Measurements from ENCODE around the gene ALPK3. TPM values are rescaled to one million over a fixed set of nuclear protein-coding genes. Genes with fewer than 3 reads are reported as not detected.

Gene ALPK3
- total and polyA plus RNA-seq, 2 donors (not counting 3 experiments of a cell fraction or from before 2014, with no cell fraction given): 18.4 to 36.2 TPM

DNA sequence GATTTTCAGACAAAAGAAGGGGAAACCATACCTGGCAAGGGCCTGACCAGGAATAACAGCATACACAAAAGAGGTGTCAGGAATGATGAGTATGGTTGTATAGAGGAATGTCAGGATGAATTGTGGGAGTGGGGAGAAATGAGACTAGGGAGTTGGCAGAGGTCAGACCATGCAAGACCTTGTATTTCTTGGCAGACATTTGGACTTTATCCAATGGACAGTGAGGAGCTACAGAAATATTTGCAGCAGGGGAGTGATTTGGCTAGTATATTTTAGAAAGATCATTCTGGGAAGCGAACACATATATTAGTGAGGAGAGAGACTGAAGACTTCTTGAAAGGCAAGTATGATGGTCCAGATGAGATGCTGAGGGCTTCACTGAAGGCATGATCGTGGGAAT is 25.4 kb upstream of the ALPK3 start:
- BruUV-seq (replicated peaks): no TSS peak
- ChIA-PET POLR2A (no interaction called here), CTCF (interaction anchor here (0.6 to 1.1 kb wide), 2 partner anchors 18 to 26 kb away, joined by 3 to 4 read pairs; no protein-coding TSS in a partner anchor)
- Histone ChIP-seq H3K27ac (ENCODE audit: insufficient read depth, low read depth, low read length) (no peak overlapping the region), H4K20me1 (replicated peaks; ENCODE audit: control insufficient read depth, extremely low read depth, insufficient read depth, low read length) (no peaks in the 10 kb centered on the region), H3K9ac (replicated peaks; ENCODE audit: extremely low read depth, insufficient read depth, low read length) (no peak overlapping the region), H3K79me2 (ENCODE audit: control insufficient read depth, insufficient read depth, low read length) (peaks cover 31% of the 10 kb centered on the region), H2AFZ (ENCODE audit: low read depth, low read length) (no peak overlapping the region), H3K4me1 (ENCODE audit: control insufficient read depth, extremely low read depth, insufficient read depth, low read length) (no peaks in the 10 kb centered on the region), H3K36me3 (ENCODE audit: control insufficient read depth in 2 of 2, extremely low read depth in 1 of 2, insufficient read depth in 2 of 2, low read length in 2 of 2) (peaks cover 2 to 5% of the 10 kb centered on the region in 2 experiments), H3K27me3 (ENCODE audit: control insufficient read depth in 2 of 2, insufficient read depth in 2 of 2, low read length in 2 of 2) (no peaks in the 10 kb centered on the region), H3K4me3 (replicated peaks in 1 of 3; ENCODE audit: insufficient read depth in 1 of 3, low read depth in 1 of 3, low read length in 3 of 3) (no peak overlapping the region), H3K9me1 (replicated peaks; ENCODE audit: control insufficient read depth, extremely low read depth, insufficient read depth, low read length) (no peaks in the 10 kb centered on the region), H3K4me2 (ENCODE audit: insufficient read depth, low read length) (no peak overlapping the region), H3K9me3 (replicated peaks; ENCODE audit: control insufficient read depth, insufficient read depth, low read length) (no peaks in the 10 kb centered on the region)
- TF ChIP-seq, protein P1, sequence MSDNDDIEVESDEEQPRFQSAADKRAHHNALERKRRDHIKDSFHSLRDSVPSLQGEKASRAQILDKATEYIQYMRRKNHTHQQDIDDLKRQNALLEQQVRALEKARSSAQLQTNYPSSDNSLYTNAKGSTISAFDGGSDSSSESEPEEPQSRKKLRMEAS (IDR thresholded peaks at IDR 0.05; ENCODE audit: insufficient read depth, insufficient read length): no peak
- TF ChIP-seq MYC (IDR thresholded peaks at IDR 0.05; ENCODE audit: low read depth, low read length): no peak
- TF ChIP-seq FOS (IDR thresholded peaks at IDR 0.05; ENCODE audit: borderline replicate concordance, insufficient read depth, low read length): no peak
- no peak for TF ChIP-seq POLR2A (IDR thresholded peaks at IDR 0.05; ENCODE audit: low read depth, low read length)
- TF ChIP-seq EZH2 (IDR thresholded peaks at IDR 0.05; ENCODE audit: borderline replicate concordance, low read depth, low read length, severe bottlenecking): no peak
- no peak for TF ChIP-seq GATA2 (IDR thresholded peaks at IDR 0.05; ENCODE audit: insufficient read depth, insufficient read length, low read depth, low read length)
- TF ChIP-seq POLR2AphosphoS5 (IDR thresholded peaks at IDR 0.05; ENCODE audit: insufficient read depth, low read depth, low read length): no peak
- TF ChIP-seq, protein P2, sequence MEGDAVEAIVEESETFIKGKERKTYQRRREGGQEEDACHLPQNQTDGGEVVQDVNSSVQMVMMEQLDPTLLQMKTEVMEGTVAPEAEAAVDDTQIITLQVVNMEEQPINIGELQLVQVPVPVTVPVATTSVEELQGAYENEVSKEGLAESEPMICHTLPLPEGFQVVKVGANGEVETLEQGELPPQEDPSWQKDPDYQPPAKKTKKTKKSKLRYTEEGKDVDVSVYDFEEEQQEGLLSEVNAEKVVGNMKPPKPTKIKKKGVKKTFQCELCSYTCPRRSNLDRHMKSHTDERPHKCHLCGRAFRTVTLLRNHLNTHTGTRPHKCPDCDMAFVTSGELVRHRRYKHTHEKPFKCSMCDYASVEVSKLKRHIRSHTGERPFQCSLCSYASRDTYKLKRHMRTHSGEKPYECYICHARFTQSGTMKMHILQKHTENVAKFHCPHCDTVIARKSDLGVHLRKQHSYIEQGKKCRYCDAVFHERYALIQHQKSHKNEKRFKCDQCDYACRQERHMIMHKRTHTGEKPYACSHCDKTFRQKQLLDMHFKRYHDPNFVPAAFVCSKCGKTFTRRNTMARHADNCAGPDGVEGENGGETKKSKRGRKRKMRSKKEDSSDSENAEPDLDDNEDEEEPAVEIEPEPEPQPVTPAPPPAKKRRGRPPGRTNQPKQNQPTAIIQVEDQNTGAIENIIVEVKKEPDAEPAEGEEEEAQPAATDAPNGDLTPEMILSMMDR (IDR thresholded peaks at IDR 0.05; ENCODE audit: extremely low read depth in 1 of 2, insufficient read depth in 1 of 2, low read depth in 1 of 2, low read length in 2 of 2): no peak
- TF ChIP-seq JUN (IDR thresholded peaks at IDR 0.05; ENCODE audit: borderline replicate concordance, insufficient read depth, insufficient read length, low read depth): no peak
- DNase-seq (ENCODE audit: low read depth, low spot score) (no peak), FAIRE-seq (no peak)
- intact Hi-C loops (cut with micrococcal nuclease): no loop called here
- dilution Hi-C loops (cut with MboI; ENCODE audit: extremely low pct_ligation_motif_present, low sequenced_read_pairs): no loop called here

Measured in endothelial cell of umbilical vein (primary cell).